Thyroid gland (tissue), 4 donors: ENCODE results near the gene NMRK2.
"Not testable (repeated sequence)": the region's sequence is repeated elsewhere in the genome, so short reads cannot be mapped to it uniquely, and the experiment has no call there.

Experiments
- POLR2A ChIP-seq, 2 donors: fragments of 450-650 bp; IDR thresholded peaks; one replicate each; pipeline ENCODE4 v1.6.1; 2017; ENCODE audit warnings: antibody characterized with exemption in 2 of 2, mild to moderate bottlenecking in 2 of 2, moderate library complexity in 1 of 2
- TF ChIP-seq, protein P1 (sequence below), 6 experiments: fragments of 200-600 bp in 3 of 6; fragments of 450-650 bp in 3 of 6; sonication (generic) in 3 of 6; IDR thresholded peaks; one replicate each; pipeline ENCODE4 v1.5.1; 2016 to 2019; ENCODE audit warnings: antibody characterized with exemption in 6 of 6, mild to moderate bottlenecking in 2 of 6, inconsistent platforms in 1 of 6, moderate library complexity in 1 of 6

DNA sequence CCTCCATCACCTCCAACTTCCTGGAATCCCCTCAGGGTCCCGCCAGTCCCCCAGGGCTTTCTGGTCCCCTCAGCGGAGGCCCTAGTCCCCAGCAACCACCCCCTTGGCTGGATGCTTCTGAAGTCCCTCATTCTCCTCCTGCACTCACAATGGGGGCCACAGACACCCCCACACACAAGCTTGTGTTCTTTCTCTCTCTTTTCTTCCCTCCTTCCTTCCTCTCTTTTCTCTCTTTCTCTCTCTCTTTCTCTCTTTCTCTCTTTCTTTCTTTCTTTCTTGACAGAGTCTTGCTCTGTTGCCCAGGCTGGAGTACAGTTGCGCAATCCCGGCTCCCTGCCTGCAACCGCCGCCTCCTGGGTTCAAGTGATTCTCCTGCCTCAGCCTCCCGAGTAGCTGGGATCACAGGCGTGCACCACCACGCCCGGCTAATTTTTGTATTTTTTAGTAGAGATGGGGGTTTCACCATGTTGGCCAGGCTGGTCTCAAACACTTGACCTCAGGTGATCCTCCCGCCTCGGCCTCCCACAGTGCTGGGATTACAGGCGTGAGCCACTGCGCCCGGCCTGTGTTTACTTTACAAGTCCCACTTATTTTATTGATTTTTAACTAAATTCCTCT lies 14.6 kb downstream of the NMRK2 start:
- TF ChIP-seq, protein P1, sequence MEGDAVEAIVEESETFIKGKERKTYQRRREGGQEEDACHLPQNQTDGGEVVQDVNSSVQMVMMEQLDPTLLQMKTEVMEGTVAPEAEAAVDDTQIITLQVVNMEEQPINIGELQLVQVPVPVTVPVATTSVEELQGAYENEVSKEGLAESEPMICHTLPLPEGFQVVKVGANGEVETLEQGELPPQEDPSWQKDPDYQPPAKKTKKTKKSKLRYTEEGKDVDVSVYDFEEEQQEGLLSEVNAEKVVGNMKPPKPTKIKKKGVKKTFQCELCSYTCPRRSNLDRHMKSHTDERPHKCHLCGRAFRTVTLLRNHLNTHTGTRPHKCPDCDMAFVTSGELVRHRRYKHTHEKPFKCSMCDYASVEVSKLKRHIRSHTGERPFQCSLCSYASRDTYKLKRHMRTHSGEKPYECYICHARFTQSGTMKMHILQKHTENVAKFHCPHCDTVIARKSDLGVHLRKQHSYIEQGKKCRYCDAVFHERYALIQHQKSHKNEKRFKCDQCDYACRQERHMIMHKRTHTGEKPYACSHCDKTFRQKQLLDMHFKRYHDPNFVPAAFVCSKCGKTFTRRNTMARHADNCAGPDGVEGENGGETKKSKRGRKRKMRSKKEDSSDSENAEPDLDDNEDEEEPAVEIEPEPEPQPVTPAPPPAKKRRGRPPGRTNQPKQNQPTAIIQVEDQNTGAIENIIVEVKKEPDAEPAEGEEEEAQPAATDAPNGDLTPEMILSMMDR (IDR thresholded peaks at IDR 0.05) = not testable (repeated sequence)
- TF ChIP-seq POLR2A (IDR thresholded peaks at IDR 0.05) = not testable (repeated sequence)
